Activated CD4-positive, alpha-beta T cell treated with anti-CD3 and anti-CD28 coated beads for 24 hours (primary cell): ENCODE data around the gene ARMCX5.

Source experiments
- DNase-seq, 2 donors: peaks; one replicate each; pipeline ENCODE4 v3.0.0-alpha.2; 2020; ENCODE audit warnings: low read depth in 2 of 2

The ARMCX5 gene

DNA sequence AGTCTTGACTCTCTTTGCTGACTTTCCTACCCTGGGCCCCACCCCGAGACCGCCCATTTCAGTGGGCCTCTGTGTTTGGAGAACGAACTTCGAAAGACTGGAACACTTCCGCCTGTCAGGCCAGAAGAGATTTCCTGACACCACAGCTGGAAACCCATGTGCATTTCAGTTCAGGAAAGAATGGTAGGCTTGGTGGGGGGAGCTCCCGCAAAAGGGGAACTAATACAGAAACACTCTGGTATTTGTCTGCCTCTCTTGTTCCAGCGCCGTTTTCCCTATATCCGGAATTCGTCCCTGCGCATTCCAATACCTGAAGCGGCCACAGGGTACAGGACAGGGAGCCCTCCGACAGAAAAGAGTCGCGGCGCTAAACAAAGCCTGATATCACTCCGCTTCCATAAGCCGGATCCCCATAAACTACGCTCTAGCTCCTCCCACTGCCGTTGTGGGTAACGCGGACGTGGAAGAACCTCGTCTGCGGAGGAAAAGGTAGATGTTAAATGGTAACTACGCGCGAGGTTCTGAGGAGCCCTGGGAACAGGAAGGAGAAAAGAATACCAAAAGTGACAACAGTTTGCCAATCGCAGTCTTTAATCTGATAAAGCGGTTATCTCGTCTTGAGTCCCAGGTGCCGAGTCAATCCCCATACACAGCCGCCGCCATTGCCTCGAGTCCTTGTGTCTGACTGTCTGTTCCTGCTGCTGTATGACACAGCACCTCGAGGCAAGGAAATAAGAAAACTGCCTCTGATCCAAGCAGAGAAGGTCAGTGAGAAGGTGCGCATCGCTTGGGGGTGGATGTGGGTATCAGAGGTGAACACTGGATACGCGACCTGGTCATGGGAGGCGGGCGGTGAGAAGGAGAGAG, at the start of gene ARMCX5:
TSS of gene ARMCX5 (plus strand) at position 432 of the 867 bp plus-strand sequence. CDS start 2,627 bp downstream, outside the sequence.
- DNase-seq, result peak; percentile 36 to 45

DNA sequence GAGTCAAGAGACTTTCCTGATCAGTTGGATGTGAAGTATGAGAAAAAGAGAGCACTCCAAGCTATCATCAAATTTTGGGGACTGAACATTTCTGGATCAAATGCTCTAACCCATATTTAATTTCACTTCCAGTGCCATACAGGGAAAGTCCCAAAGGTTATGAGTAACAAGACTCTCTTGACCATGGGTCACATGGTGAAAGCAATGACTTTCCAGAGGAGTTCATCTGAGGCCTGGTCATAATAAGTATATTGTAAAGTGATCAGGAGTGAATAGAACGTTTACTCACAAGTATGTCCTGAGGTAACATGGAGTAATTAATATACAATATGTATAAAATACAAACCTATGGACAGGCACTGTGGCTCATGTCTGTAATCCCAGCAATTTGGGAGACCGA, 40.7 kb upstream of the ARMCX5 start:
- DNase-seq, result no peak

DNA sequence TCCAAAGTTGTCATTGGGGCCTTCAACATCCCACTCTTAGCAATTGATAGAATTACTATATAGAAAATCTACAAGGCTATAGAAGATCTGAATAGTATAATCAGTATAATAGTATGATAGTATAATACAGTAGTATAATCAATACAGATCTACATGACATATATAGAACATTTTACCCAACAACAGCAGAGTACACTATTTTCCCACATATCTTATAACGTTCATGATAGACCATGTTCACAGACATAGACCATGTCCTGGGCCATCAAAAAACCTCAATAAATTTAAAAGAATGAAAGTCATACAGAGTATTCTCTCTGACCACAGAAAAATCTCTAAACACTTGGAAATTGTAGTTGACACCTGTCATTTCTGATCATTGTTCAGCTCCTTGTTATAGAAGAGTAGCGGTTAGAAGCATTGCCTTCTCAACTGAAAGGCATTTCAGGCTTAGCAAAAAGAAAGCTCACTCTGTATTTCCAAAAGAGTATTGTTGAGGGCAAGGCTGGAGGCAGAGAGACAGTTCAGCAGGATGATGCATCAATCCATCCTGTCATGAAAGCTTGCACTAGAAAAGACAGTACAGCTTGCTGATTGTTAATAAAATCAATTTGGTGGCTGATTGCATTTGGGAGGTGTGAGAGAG, 38.8 kb upstream of the ARMCX5 start:
- DNase-seq, result no peak

GRCh38 chrX:102580891-102581290, 18.4 kb upstream of the ARMCX5 start:
- DNase-seq, result no peak

DNA sequence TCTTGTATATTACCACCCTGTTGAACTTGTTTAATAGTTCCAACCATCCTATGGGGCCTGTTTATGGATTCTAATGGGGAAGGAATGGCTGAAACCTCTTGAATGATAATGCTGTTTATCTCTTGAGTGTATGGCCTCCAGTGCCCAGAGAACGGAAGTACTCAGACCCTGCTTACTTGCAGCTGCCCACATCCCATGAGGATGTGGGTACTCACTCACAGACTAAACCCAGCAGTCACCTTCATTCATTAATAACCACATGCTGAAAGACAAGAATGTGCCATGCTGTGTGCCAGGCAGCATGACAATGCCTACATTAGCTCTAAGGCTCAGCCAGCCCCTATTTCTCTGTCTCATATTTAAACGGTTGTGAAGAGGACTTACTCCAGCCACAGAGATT, 5.9 kb upstream of the ARMCX5 start:
- DNase-seq, result no peak

DNA sequence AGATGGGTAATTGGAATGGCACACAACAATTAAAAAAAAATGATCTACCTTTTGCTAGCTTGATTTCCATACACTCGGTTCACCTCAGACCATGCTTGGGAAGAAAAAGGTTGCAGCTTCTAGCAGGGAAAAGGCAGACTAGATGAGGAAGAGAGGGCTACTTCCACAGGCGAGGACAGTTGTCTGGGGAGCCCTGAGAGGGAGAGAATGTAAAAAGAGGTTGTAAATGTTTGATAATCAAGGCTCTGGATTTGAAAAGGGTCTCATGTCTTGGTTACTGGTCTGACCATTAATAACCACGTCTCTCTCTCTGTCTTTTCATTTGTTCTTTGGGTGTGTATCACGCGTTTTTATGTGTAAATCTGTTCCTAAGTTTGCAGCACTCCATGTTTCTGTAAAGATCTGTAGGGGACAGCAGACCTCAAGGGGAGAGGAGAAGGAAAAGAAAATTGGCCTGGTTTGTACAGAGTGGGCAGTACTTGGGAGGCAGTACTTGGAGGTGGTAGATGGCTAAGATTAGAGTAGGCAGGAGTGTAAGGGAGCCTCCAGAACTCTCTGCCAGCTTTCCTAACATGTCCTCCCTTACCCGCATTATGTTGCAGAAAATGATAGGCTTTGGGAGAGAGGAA, 750 bp downstream of the ARMCX5 start:
- no peak for DNase-seq

- no peak for DNase-seq
Measured at GRCh38 chrX:102604327-102604726, 5.0 kb downstream of the ARMCX5 start.

DNA sequence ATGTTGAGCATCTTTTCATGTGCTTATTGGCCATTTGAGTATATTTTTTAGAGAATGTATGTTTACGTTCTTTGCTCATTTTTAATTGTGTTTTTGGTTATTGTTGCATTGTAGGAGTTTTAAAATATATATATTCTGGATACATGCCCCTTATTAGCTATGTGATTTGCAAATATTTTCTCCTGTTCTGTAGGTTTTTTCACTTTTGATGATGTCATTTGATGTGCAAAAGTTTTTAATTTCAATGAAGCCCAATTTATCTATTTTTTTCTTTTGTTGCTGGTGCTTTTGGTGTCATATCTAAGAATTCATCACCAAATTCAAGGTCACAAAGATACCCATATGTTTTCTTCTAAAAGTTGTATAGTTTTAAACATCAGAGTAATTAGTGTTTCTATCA, 6.8 kb downstream of the ARMCX5 start:
- no peak for DNase-seq

GRCh38 chrX:102610905-102611304, 11.6 kb downstream of the ARMCX5 start:
- no peak for DNase-seq

- DNase-seq, result no peak
Measured at GRCh38 chrX:102624105-102624504, 24.8 kb downstream of the ARMCX5 start.

GRCh38 chrX:102627640-102628039, 28.3 kb downstream of the ARMCX5 start:
- DNase-seq, result no peak

- DNase-seq, result no peak
Measured at GRCh38 chrX:102637561-102637960, 38.2 kb downstream of the ARMCX5 start.

GRCh38 chrX:102650903-102651241, 51.6 kb downstream of the ARMCX5 start:
- no peak for DNase-seq

- DNase-seq, result peak in 1 of 2 donors; percentile 25
Measured at GRCh38 chrX:102651242-102652011, 52.1 kb downstream of the ARMCX5 start, which contains the start of gene GPRASP1. Gene GPRASP1 (plus strand): TSS chrX:102651483. CDS start chrX:102653914, 2,431 bp downstream.

- peak in 1 of 2 donors; percentile 33 for DNase-seq
Measured at GRCh38 chrX:102652031-102652688, 52.8 kb downstream of the ARMCX5 start.
